ENCODE results near the gene ABI3. TPM values are rescaled to one million over a fixed set of nuclear protein-coding genes. Genes with fewer than 3 reads are reported as not detected.

The ABI3 gene
- total RNA-seq, 1 experiment from 2014 or later, result not detected

DNA sequence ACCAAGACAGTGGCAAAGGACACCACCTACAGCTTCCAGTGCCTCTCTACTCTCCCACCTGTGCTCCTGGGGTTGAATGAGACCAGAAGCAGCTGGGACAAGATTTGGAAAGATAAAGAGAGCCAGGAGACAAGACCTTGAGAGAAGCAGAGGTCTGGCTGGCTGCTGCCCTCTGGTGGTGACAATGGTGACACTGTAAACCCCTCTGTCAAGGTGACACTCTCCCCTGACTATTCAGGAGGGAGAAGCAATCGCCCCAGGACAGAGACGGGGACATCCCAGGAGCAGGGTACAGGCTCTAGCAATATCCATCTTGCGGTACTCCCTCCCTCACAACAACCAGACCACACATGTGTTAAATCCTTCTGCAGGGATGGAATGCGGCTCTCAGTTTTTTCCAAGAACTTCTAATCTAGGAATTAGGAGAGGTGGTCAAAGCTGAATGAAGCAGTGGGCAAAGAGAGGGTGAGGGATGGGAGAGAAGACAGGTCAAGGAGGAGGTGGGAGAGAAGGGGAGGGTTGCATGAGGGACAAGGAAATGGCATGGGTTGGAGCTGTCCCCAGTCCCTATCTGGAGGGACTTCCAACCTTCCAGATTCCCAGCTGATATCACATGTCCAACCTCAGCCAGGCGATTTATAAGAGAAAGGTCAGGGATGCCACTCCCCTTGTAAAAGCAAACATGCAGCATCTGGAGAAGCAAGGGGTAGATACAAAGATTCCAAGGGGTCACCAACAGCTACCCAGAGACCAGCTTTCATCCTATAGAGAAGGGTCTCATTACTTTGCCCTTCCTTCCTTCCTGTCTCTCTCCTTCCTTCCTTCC lies 17.1 kb downstream of the ABI3 start:
- Histone ChIP-seq H2AFZ (ENCODE audit: low read length) (no peak overlapping the region), H3K9me3 (ENCODE audit: low read length) (no peaks in the 10 kb centered on the region), H3K4me2 (ENCODE audit: low read length) (peak overlapping the region; percentile 13; the same call in 1 of the 2 replicates), H3K4me1 (ENCODE audit: insufficient read depth, low read length) (peaks cover 12% of the 10 kb centered on the region; the same call in 1 of the 2 replicates), H3K9ac (ENCODE audit: low read length) (no peak overlapping the region), H4K20me1 (ENCODE audit: low read length) (no peaks in the 10 kb centered on the region), H3K36me3 (ENCODE audit: low read depth, low read length) (no peaks in the 10 kb centered on the region), H3F3A (ENCODE audit: low read length, unreplicated experiment) (no peaks in the 10 kb centered on the region), H3K9me2 (replicated peaks; ENCODE audit: low read length) (no peaks in the 10 kb centered on the region), H3K27ac (ENCODE audit: low read length) (no peak overlapping the region), H3K4me3 (ENCODE audit: low read length) (no peak overlapping the region), H3K79me2 (ENCODE audit: low read length) (no peaks in the 10 kb centered on the region), H3K27me3 (ENCODE audit: low read length) (peaks cover 24% of the 10 kb centered on the region)
- DNase-seq, result peak; percentile 88
- CTCF ChIA-PET, result interaction anchor here (0.6 to 1.1 kb wide), 5 partner anchors 44 to 429 kb away, joined by 3 to 11 read pairs (median 5); no protein-coding TSS in a partner anchor
- intact Hi-C loops (cut with micrococcal nuclease), result loop anchor here (1.0 to 2.0 kb wide), 4 partner anchors 35 to 273 kb away; no protein-coding TSS in a partner anchor
- POLR2A ChIA-PET (ENCODE audit: unreplicated experiment), result no interaction called here
- ATAC-seq, result peak; percentile 64
- no peak for TF ChIP-seq EZH2phosphoT487 (IDR thresholded peaks at IDR 0.05; ENCODE audit: borderline replicate concordance, low read length)
- TF ChIP-seq CTCF (conservative IDR thresholded peaks at IDR 0.05; ENCODE audit: low read depth, low read length), result peak; percentile 97
- TF ChIP-seq EZH2 (IDR thresholded peaks at IDR 0.05; ENCODE audit: low read length, unreplicated experiment), result no peak
- no TSS peak for BruUV-seq (replicated peaks)

GRCh38 chr17:49229076-49229804 lies 18.7 kb downstream of the ABI3 start:
- BruUV-seq (replicated peaks), result no TSS peak
- intact Hi-C loops (cut with micrococcal nuclease), result no loop called here

More at GRCh38 chr17:49229076-49229804, 18.7 kb downstream of the ABI3 start:
- no peak overlapping the region for H2AFZ ChIP-seq (ENCODE audit: low read length)
- no peaks in the 10 kb centered on the region for H3K9me3 ChIP-seq (ENCODE audit: low read length)
- no peak for ATAC-seq
- H3K36me3 ChIP-seq (ENCODE audit: low read depth, low read length), result no peaks in the 10 kb centered on the region
- H3K4me1 ChIP-seq (ENCODE audit: insufficient read depth, low read length), result peaks cover 12% of the 10 kb centered on the region; the same call in 1 of the 2 replicates
- H3K27me3 ChIP-seq (ENCODE audit: low read length), result peaks cover 14% of the 10 kb centered on the region
- H3K9ac ChIP-seq (ENCODE audit: low read length), result no peak overlapping the region
- H3K4me3 ChIP-seq (ENCODE audit: low read length), result no peak overlapping the region
- no peak overlapping the region for H3K4me2 ChIP-seq (ENCODE audit: low read length)
- POLR2A ChIA-PET (ENCODE audit: unreplicated experiment), result interaction anchor here (0.7 kb wide), 1 partner anchor 197 kb away, joined by 11 read pairs; no protein-coding TSS in a partner anchor
- no peaks in the 10 kb centered on the region for H3F3A ChIP-seq (ENCODE audit: low read length, unreplicated experiment)
- CTCF ChIA-PET, result no interaction called here
- TF ChIP-seq CTCF (conservative IDR thresholded peaks at IDR 0.05; ENCODE audit: low read depth, low read length), result no peak
- TF ChIP-seq EZH2phosphoT487 (IDR thresholded peaks at IDR 0.05; ENCODE audit: borderline replicate concordance, low read length), result no peak
- no peak for TF ChIP-seq EZH2 (IDR thresholded peaks at IDR 0.05; ENCODE audit: low read length, unreplicated experiment)
- no peak for DNase-seq
- H3K79me2 ChIP-seq (ENCODE audit: low read length), result no peaks in the 10 kb centered on the region
- H3K27ac ChIP-seq (ENCODE audit: low read length), result no peak overlapping the region
- H4K20me1 ChIP-seq (ENCODE audit: low read length), result no peaks in the 10 kb centered on the region
- H3K9me2 ChIP-seq (replicated peaks; ENCODE audit: low read length), result no peaks in the 10 kb centered on the region

Measured in PC-3 (cell line).